Umbilical cord (tissue), 2 donors: Measurements from ENCODE around the gene KIF3B. TPM values are rescaled to one million over a fixed set of nuclear protein-coding genes. Genes with fewer than 3 reads are reported as not detected.
"Not testable (repeated sequence)": the region's sequence is repeated elsewhere in the genome, so short reads cannot be mapped to it uniquely, and the experiment has no call there.

Experiments used
- DNase-seq: peaks from one replicate; pipeline ENCODE4 v3.0.0-alpha.2; 2015; ENCODE audit warnings: low spot score
- total RNA-seq: library from RNA; depleted of rRNA; stranded (reverse); fragments of >200 nt; gene quantifications from one replicate; pipeline ENCODE4 v1.2.3, GENCODE V29; 2014; ENCODE audit warnings: low replicate concordance; ENCODE audit not compliant: insufficient read depth

The KIF3B gene
- total RNA-seq, 1 donor from 2014 or later: 20.0 TPM

- no peak for DNase-seq
These were observed 16.6 kb downstream of the KIF3B start for GRCh38 chr20:32294071-32294470.

DNA sequence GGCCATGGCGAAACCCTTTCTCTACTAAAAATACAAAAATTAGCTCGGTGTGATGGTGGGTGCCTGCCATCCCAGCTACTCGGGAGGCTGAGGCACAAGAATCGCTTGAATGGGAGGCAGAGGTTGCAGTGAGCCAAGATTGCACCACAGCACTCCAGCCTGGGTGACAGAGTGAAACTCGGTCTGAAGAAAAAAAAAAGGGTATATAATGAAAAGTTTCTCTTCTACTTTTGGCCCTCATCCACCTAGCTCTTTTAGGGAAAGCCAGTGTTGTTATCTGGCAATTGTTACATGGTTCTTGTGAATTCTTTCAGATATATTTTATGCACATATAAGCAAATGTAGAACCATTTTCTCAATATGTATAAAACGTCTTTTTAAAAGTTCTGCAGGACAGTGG lies 19.0 kb downstream of the KIF3B start:
- no peak for DNase-seq

- DNase-seq: no peak
These were observed 19.5 kb downstream of the KIF3B start for GRCh38 chr20:32296819-32297420.

DNA sequence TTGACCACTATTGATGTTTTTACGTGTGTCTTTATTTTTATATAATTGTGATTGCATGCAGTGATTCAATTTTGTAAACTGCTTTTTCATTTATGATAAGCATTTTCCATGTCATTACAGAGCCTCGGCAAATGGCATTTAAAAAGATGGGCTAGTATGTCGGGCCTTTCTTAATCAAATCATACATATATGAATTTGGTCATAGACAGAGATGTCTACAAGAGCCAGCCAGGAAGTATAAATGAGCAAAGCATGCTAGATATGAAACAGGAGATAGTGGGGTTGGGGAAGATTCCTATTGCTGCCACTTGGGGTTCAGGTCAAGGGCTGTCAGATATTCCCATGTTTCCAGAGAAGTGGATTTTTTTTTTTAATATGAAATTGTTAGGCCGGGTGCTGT lies 20.0 kb downstream of the KIF3B start:
- no peak for DNase-seq

- DNase-seq: no peak
These were observed 23.2 kb downstream of the KIF3B start for GRCh38 chr20:32300647-32301046.

DNA sequence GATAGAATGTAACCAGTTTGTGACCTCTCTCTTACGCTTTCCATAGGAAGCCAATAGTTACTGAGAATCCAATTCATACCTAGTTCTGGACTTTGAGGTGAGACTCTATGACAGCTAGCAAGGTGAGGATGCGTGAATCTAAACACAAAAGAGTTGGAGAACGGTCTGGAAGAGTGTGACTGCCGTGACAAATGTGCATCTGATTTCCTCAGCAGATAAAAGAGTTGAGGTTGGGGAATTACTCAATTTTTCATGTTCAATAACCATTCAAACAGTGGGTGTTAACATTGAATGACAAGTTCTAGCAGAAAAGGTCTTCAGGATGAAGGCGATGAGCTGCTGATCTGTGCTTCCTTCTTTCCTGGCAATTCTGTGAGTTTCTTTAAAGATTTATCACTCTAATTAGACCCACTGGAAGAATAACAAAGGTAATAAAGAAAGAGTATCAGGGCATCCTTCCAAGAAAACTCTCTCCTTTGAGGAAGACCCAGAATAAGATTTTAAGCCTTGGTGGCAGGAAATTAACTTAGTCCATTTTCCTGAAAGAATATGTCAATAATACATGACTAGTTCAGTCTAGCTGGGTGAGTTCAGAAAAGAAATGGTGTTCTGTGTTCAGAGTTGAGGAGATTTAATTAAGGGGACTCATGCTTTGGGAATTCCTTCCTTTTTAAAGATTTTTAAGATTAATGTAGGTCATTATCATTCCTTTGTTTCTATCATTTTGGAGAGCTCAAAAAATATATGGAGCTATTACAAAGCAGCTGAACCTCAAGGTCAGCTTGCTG lies 24.5 kb downstream of the KIF3B start:
- no peak for DNase-seq

GRCh38 chr20:32302507-32302872 lies 25.0 kb downstream of the KIF3B start:
- DNase-seq: no peak

DNA sequence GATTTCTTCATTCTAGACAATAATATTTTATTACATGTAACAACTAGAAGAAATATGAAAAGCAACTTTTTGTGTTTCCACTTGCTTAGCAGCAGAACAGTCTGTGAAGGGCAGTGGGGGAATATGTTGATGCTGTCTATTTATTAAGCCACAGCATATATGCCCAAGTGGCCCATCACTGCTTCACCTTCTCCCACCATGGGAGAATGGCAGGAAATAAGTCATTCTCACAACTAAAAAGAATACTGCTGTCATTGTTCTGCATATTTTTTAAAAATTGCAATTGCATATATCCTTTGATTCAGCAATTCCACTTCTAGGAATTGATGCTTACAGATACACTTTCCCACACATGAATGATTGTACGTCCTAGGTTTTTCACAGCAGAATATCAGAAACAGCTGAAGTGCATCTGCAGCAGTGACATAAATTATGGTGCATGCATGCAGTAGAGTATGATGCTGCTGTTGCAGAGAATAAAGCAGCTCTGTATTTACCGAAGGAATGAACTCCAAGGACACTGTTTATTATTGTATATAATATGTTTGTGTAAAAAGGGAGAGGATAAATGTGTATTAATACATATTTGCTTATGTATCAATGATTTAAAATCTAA lies 26.8 kb downstream of the KIF3B start:
- no peak for DNase-seq

DNA sequence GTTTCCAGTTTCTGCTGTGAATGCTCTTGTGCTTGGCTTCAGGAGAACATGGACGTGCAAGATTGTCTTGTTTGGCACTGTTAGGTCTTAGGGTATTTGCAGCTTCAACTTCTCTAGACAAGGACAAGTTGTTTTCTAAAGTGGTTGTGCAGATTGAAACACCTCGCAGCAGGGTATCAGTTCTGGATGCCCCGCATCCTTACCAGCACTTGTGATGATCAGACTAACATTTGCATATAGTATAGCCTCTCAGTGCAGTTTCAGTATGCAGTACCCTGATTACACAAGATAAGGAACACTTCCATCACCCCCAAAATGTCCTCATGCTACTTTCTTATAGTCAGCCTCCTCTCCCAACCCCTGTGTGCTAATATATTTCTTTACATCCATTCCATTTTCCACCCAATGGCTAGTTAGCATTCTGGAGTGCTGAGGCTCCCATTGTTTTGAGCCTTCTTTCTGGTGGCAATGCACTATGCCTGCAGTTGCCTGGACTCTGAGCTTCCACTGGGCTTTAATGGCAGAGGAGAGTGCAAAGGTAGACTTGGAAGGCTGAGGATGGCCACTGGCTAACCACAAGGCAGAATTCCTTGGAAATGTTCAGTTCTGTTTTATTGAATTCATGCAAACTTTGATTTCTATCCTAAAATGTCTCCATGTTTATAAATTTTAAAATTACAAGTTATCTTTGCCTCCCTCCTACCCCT lies 35.4 kb downstream of the KIF3B start:
- DNase-seq: no peak

GRCh38 chr20:32314768-32315167 lies 37.3 kb downstream of the KIF3B start:
- peak; percentile 44 for DNase-seq

DNA sequence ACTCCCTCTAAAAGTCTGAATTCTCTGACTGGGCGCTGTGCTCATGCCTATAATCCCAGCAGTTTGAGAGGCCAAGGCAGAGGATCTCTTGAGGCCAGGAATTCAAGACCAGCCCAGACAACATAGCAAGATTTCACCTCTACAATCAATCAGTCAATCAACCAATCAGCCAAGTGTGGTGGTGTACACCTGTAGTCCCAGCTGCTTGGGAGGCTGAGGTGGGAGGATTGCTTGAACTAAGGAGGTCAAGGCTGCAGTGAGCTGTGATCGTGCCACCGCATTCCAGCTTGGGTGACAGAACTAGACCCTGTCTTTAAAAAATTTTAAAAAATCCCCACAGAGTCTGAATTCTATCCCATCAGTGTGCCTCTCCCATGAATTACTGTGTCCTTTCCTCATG lies 37.9 kb downstream of the KIF3B start:
- DNase-seq: peak; percentile 33

GRCh38 chr20:32315891-32316290 lies 38.4 kb downstream of the KIF3B start:
- no peak for DNase-seq

GRCh38 chr20:32316667-32317066 lies 39.2 kb downstream of the KIF3B start:
- DNase-seq: no peak

- no peak for DNase-seq
These were observed 41.6 kb downstream of the KIF3B start for GRCh38 chr20:32319100-32319499.

DNA sequence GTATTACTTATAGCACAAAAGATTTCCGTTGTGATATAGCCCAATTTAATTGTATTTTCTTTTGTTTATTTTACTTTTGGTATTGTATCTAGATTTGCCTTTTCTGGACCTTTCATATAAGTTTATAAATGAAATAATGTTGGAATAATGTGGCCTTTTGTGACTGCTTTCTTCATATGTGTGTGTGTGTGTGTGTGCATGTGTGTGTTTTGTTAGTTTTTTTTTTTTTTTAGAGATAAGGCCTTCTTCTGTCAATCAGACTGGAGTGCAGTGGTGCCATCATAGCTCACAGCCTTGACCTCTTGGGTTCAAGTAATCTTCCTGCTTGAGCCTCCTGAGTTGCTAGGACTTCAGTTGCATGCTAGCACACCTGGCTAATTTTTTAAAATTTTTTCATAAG lies 42.9 kb downstream of the KIF3B start:
- DNase-seq: no peak

DNA sequence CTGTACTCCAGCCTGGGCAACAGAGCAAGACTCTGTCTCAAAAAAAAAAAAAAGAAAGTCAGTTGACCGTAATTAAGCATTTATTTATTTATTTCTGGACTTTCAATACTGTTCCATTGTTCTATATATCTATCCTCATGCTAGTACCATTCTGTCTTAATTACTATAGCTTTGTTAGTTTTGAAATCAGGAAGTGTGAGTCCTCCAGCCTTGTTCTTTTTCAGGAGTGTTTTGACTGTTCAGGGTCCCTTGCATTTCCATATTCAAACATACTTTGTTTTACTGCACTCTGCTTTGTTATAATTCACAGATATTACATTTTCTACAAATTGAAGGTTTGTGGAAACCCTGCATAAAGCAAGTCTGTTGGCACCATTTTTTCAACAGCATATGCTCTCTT lies 43.9 kb downstream of the KIF3B start:
- no peak for DNase-seq

- DNase-seq: not testable (repeated sequence)
These were observed 44.8 kb downstream of the KIF3B start for GRCh38 chr20:32322260-32322659.

- not testable (repeated sequence) for DNase-seq
These were observed 46.3 kb downstream of the KIF3B start for GRCh38 chr20:32323761-32324160.

DNA sequence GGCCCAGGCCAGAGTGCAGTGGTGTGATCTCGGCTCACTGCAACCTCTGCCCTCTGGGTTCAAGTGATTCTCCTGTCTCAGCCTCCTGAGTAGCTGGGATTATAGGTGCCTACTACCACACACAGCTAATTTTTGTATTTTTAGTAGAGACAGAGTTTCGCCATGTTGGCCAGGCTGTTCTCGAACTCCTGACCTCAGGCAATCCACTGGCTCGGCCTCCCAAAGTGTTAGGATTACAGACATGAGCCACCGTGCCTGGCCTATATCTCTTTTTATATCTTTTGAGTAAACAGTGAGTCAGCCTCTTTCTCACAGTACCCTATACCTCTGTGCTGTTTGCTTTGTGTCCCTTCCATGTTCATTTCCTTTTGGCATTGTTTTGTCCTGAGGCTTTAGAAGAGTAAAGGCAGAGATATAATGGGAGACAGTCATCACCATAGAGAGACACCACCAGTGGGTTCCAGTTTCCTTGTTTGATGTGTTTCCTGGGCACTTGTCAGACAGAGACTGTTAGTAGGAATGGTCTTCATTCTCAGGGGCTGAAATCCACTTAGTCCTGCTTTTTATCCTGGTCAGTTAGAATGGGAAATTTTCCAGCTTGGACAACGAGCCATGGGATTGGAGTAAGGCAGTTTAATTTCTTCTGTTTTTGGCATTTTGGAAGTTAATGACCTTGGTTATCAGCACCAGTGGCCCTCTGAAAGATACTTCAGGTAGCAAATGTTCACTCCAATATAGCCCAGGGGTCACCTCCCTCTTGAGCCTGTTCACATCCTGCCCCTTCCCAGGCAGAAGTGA lies 48.5 kb downstream of the KIF3B start:
- peak; percentile 48 for DNase-seq

- no peak for DNase-seq
These were observed 49.0 kb downstream of the KIF3B start for GRCh38 chr20:32326504-32326845.

- DNase-seq: peak; percentile 96
These were observed 49.7 kb downstream of the KIF3B start for GRCh38 chr20:32327087-32327681.
